Endodermal cell (in vitro differentiated cells): ENCODE data around the gene RAB44. TPM values are rescaled to one million over a fixed set of nuclear protein-coding genes. Genes with fewer than 3 reads are reported as not detected.

Experiments
- DNase-seq: peaks from one replicate; pipeline ENCODE4 v3.0.0-alpha.2; 2017
- H3K27ac ChIP-seq: 2 replicates; pipeline ENCODE4 v1.5.1; 2013; ENCODE audit warnings: mild to moderate bottlenecking, low read depth, low read length, moderate library complexity
- H3K27me3 ChIP-seq: 2 replicates; pipeline ENCODE4 v1.6.1; 2013; ENCODE audit warnings: mild to moderate bottlenecking, low read length, moderate library complexity; ENCODE audit not compliant: insufficient read depth, control insufficient read depth, poor library complexity, severe bottlenecking
- H3K36me3 ChIP-seq: 2 replicates; pipeline ENCODE4 v1.7.0; 2013; ENCODE audit warnings: mild to moderate bottlenecking, low read length, moderate library complexity; ENCODE audit not compliant: control insufficient read depth, insufficient read depth
- H3K4me1 ChIP-seq: one replicate; pipeline ENCODE4 v1.7.0; 2013; ENCODE audit warnings: low read length; ENCODE audit not compliant: control insufficient read depth, insufficient read depth
- H3K4me3 ChIP-seq: 2 replicates; pipeline ENCODE4 v1.5.1; 2013; ENCODE audit warnings: mild to moderate bottlenecking, low read length, moderate library complexity
- H3K9ac ChIP-seq: 2 replicates; pipeline ENCODE4 v1.6.1; 2013; ENCODE audit warnings: mild to moderate bottlenecking, low read length, moderate library complexity; ENCODE audit not compliant: poor library complexity, severe bottlenecking; ENCODE audit errors: extremely low read depth
- H3K9me3 ChIP-seq: 2 replicates; pipeline ENCODE4 v1.6.1; 2013; ENCODE audit warnings: mild to moderate bottlenecking, low read length, moderate library complexity; ENCODE audit not compliant: control insufficient read depth
- H3K27ac Mint-ChIP-seq: 2 replicates; pipeline ENCODE4 v1.8.0; 2020; ENCODE audit warnings: mixed read lengths
- H3K27me3 Mint-ChIP-seq: 2 replicates; pipeline ENCODE4 v1.8.0; 2021; ENCODE audit warnings: mild to moderate bottlenecking, mixed read lengths; ENCODE audit not compliant: insufficient read depth
- H3K36me3 Mint-ChIP-seq: 2 replicates; pipeline ENCODE4 v1.8.0; 2020; ENCODE audit warnings: low read depth, mixed read lengths
- H3K4me1 Mint-ChIP-seq: 2 replicates; pipeline ENCODE4 v1.8.0; 2020; ENCODE audit warnings: mixed read lengths
- H3K4me3 Mint-ChIP-seq: 2 replicates; pipeline ENCODE4 v1.8.0; 2020; ENCODE audit warnings: mild to moderate bottlenecking, moderate library complexity, mixed read lengths
- H3K9me3 Mint-ChIP-seq: 2 replicates; pipeline ENCODE4 v1.8.0; 2020; ENCODE audit warnings: mild to moderate bottlenecking, mixed read lengths
- WGBS, 2 experiments: methylation state at CpG; one replicate each; pipeline versions ENCODE4 v1.1.5 to v1.1.7; 2013; ENCODE audit warnings: missing lambda C conversion rate in 2 of 2, mixed read lengths in 1 of 2; ENCODE audit not compliant: insufficient coverage in 1 of 2, insufficient read length in 1 of 2; 5-methylcytosine and 5-hydroxymethylcytosine counted together
- total RNA-seq, 2 donors: library from RNA; stranded (reverse); fragmentation: NEBNext Ultra II Directional in 1 of 2; extraction: Animal tissue kit (Norgen Biotek cat#: 25700) in 1 of 2; gene quantifications; 2 replicates in 1 of 2; 3 replicates in 1 of 2; pipeline ENCODE4 v1.2.1, GENCODE V29; 2021
- TF ChIP-seq, protein P1 (sequence below): fragments of 200-600 bp; sonication (generic); conservative IDR thresholded peaks from 2 replicates; pipeline ENCODE4 v1.5.0; 2021; ENCODE audit warnings: antibody characterized with exemption, mild to moderate bottlenecking

RAB44 gene
- total RNA-seq, 2 donors from 2014 or later, result not detected

DNA sequence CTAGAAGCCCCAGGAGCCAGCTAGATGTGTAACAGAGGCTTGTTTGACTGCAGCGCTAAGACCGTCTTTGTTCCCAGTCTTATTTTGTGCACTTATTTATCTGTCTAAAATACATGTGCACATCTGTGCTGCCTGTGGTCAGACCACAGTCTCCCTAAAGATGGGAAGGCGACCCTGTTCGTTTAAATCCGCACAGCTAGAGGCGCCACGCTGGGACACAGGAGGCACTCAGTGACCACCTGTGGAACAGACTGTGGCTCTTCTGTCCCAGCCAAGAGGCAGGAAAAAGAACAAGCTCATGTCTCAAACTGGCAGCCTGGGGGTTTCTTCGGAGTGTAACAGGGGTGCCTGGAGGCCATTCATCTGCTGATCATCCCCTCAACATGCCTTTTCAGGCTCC is 74.8 kb downstream of the RAB44 start:
- TF ChIP-seq, protein P1, sequence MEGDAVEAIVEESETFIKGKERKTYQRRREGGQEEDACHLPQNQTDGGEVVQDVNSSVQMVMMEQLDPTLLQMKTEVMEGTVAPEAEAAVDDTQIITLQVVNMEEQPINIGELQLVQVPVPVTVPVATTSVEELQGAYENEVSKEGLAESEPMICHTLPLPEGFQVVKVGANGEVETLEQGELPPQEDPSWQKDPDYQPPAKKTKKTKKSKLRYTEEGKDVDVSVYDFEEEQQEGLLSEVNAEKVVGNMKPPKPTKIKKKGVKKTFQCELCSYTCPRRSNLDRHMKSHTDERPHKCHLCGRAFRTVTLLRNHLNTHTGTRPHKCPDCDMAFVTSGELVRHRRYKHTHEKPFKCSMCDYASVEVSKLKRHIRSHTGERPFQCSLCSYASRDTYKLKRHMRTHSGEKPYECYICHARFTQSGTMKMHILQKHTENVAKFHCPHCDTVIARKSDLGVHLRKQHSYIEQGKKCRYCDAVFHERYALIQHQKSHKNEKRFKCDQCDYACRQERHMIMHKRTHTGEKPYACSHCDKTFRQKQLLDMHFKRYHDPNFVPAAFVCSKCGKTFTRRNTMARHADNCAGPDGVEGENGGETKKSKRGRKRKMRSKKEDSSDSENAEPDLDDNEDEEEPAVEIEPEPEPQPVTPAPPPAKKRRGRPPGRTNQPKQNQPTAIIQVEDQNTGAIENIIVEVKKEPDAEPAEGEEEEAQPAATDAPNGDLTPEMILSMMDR, result no peak
- Mint-ChIP-seq H3K4me3 (no peak overlapping the region), H3K9me3 (no peaks in the 10 kb centered on the region), H3K36me3 (no peaks in the 10 kb centered on the region), H3K27ac (no peak overlapping the region), H3K4me1 (peaks cover 33% of the 10 kb centered on the region), H3K27me3 (peaks cover 7% of the 10 kb centered on the region)
- no peak for DNase-seq
- WGBS, 2 experiments, result 79 to 81% methylated on average over 7 to 8 of the region's 8 CpGs
- no peak overlapping the region for H3K9ac ChIP-seq
- peaks cover 5% of the 10 kb centered on the region for H3K4me1 ChIP-seq
- H3K27me3 ChIP-seq, result no peaks in the 10 kb centered on the region
- H3K9me3 ChIP-seq, result no peaks in the 10 kb centered on the region
- no peak overlapping the region for H3K4me3 ChIP-seq
- H3K27ac ChIP-seq, result no peak overlapping the region
- no peaks in the 10 kb centered on the region for H3K36me3 ChIP-seq

DNA sequence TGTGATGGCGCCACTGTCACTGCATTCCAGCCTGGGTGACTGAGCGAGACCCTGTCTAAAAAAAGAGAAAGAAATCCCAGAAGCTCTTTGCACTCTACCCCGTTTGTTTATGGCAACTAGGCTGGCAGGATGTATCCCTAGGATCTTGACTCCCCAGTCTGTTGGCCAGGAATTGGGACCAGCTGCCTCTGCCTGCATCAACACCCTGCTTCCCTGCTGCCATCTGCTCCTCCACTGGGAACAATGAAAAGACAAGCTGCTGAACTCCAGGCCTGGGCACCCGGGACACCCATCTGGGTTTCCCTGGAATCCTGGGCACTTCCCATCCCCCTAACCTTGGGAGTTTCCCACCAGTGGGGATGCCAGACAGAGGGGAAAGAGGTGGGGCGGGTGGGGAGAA is 76.7 kb downstream of the RAB44 start:
- H3K36me3 ChIP-seq, result no peaks in the 10 kb centered on the region
- no peak overlapping the region for H3K9ac ChIP-seq
- DNase-seq, result peak; percentile 69
- Mint-ChIP-seq H3K4me3 (no peak overlapping the region), H3K9me3 (no peaks in the 10 kb centered on the region), H3K4me1 (peaks cover 28% of the 10 kb centered on the region), H3K36me3 (no peaks in the 10 kb centered on the region), H3K27me3 (peaks cover 10% of the 10 kb centered on the region), H3K27ac (no peak overlapping the region)
- no peaks in the 10 kb centered on the region for H3K9me3 ChIP-seq
- H3K4me3 ChIP-seq, result no peak overlapping the region
- H3K27ac ChIP-seq, result no peak overlapping the region
- no peaks in the 10 kb centered on the region for H3K27me3 ChIP-seq
- TF ChIP-seq, protein P1, result no peak
- WGBS, 2 experiments, result 79 to 87% methylated on average over 3 to 5 of the region's 5 CpGs
- H3K4me1 ChIP-seq, result peaks cover 5% of the 10 kb centered on the region

DNA sequence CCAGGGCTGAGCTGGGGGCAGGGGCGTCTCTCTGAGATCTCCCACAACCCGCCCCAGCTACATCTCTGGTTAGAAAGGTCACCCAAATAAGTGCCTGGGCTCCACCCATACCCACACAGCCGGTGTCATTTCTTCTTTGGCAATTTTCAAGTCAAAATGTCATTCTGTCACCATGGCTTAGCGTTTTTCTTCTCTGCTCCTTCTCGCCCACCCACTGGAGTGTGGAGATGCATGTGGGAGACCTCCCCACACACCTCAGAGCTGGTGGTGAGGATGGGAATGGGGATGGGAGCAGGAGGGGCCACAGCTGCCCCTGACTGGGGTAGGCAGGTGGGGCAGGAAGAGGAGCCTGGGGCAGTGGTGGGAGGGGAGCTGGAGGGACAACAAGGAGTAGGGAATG is 78.5 kb downstream of the RAB44 start:
- TF ChIP-seq, protein P1, result no peak

More for the DNA sequence above, 78.5 kb downstream of the RAB44 start:
- peaks cover 10% of the 10 kb centered on the region for H3K27me3 Mint-ChIP-seq
- WGBS, 2 experiments, result 90 to 91% methylated on average over 2 to 5 of the region's 5 CpGs
- H3K36me3 Mint-ChIP-seq, result no peaks in the 10 kb centered on the region
- H3K27me3 ChIP-seq, result no peaks in the 10 kb centered on the region
- H3K4me3 ChIP-seq, result no peak overlapping the region
- no peak overlapping the region for H3K4me3 Mint-ChIP-seq
- no peaks in the 10 kb centered on the region for H3K36me3 ChIP-seq
- H3K27ac ChIP-seq, result no peak overlapping the region
- DNase-seq, result no peak
- no peak overlapping the region for H3K27ac Mint-ChIP-seq
- no peaks in the 10 kb centered on the region for H3K9me3 Mint-ChIP-seq
- H3K9ac ChIP-seq, result no peak overlapping the region
- H3K4me1 Mint-ChIP-seq, result peaks cover 28% of the 10 kb centered on the region
- H3K9me3 ChIP-seq, result no peaks in the 10 kb centered on the region
- H3K4me1 ChIP-seq, result no peaks in the 10 kb centered on the region
